HL-60/S4 (cell line): ENCODE measurements around the gene MED27.

Source experiments
- in situ Hi-C: fragments of 300-500 bp; cut with MboI; formaldehyde crosslinking; loops from 2 replicates; pipeline ENCODE4 v1.14.3; 2022; ENCODE audit warnings: low sequenced_read_pairs

Gene MED27

GRCh38 chr9:131976157-131977108, 103.2 kb downstream of the MED27 start:
- in situ Hi-C loops, result no loop called here

DNA sequence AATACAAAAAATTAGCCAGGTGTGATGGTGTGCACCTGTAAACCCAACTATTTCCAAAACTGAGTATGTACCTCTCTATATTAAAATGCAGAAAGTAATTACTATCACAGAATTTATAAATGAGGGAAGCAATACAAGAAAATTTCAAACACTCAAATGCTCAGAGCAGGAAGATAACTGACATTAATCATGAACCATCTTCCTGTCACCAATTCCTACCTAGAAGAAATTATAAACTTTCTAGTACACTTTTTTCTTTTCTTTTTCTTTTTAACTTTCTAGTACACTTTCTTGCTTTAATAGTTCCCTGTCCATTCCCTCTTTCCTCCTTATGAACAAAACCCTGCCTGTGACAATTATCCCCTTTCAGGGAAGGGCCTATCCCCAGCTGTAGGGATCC, 106.8 kb downstream of the MED27 start:
- in situ Hi-C loops, result no loop called here

DNA sequence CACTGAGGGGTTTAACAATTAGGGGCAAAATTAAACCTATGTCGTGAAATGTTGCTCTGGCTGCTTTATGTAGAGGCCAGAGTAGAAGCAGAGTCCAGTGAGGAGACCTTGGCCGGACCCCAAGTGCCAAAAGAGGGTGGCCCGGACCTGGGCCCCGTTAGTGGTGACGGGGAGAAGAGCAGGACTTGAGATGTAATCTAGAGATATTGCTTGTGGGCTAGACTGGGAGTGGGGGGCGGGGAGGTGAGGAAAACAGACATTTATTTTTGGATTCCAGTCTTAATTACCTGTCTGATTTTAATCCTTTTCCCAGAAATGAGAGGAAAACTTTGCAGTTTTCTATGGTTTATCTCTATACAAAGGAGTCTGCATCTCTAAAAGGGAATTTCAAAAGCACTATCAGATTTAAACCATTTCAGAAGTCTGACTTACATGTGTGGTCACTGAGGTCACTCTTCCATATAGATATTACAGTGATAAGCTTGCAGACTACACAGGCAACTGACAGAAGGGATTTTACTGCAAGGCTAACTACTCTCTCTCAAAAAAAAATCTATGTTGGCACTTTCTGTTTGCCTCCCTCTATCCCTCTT, 108.1 kb downstream of the MED27 start:
- in situ Hi-C loops, result no loop called here

DNA sequence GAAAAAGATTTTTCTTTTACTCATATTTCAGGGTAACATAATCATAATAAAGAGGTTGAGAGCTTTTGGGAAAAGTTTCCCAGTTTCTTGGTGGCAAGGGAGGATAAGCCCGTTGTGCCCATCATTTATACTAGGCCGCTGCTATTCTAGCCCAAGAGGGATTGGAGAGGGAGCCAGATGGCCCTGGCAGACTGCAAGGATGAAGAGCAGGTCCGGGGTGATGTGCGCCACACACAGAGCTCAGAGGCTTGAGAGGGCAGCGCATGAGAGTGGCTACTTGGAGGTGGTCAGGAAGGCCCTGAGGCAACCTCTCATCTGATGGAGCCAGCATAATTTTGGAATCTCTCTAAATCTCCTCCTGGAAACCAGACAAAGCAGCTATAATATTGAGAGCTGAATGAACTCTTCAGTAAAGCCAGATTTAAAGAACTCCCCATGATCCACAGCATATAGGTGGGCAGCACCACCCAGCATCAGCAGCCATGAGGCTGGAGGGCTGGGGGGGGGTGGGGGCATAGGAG, 110.1 kb downstream of the MED27 start:
- in situ Hi-C loops, result no loop called here

- in situ Hi-C loops, result no loop called here
Measured at GRCh38 chr9:131968632-131969031, 111.0 kb downstream of the MED27 start.

DNA sequence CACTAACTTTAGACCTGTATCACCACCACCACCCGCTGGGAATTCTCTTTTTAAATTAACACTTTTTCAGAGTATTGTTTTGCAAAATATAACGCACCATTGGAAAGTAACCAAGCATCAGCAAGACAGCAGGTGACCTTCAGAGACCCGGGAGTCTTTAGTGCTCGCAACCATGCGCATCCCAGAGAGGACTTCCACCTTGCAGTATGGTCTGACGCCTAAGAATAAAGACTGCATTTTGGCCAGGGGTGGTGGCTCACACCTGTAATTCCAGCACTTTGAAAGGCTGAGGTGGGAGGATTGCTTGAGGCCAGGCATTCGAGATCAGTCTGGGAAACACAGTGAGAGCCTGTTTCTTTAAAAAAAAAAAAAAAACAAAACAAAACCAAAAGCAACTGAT, 113.8 kb downstream of the MED27 start:
- in situ Hi-C loops, result no loop called here

GRCh38 chr9:131965103-131965502, 114.6 kb downstream of the MED27 start:
- in situ Hi-C loops, result no loop called here

DNA sequence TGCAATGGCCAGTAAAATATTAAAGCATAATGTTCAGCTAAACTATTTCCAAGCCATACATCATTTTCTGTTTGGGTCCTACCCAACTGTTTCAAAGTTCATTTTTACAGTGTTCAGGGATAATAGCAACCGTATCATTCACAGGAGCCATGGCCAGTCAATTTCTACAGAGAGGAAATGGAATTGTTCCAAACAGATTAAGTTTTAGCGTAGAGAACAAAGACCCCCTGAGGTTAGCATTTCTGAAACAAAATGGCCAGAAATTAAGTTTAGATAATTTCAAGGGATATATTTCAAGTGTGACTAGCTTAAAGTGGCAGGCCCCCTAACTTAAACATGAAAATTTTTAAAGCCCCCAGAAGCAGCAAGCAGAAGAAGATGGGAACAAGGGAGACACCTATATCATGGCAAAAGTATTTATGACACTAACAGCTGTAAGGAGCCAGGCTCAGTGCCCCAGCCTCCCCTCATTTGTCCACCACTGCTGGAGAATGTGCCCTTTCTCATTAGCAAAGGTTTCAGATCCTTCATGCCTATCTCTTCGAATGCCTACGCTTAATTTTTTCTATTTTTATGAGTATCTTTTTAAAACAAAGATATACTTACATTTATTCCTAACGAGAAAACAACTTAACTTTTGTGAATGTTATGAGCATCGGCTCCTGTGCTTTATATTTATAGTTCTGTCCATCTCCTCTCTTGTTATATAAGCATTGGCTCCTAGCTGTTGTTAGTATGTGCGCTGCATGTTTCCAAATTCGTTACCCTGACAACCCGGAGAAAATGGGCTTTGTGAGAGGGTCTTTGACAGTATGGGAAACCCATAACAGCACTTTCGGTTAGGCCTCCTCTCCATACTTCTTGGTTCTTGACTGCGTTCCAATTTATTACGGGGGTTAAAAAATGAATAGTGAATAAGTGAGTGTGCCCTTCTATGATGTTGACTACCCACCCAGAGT, 116.3 kb downstream of the MED27 start:
- in situ Hi-C loops, result no loop called here

GRCh38 chr9:131961496-131961880, 118.2 kb downstream of the MED27 start:
- in situ Hi-C loops, result no loop called here

DNA sequence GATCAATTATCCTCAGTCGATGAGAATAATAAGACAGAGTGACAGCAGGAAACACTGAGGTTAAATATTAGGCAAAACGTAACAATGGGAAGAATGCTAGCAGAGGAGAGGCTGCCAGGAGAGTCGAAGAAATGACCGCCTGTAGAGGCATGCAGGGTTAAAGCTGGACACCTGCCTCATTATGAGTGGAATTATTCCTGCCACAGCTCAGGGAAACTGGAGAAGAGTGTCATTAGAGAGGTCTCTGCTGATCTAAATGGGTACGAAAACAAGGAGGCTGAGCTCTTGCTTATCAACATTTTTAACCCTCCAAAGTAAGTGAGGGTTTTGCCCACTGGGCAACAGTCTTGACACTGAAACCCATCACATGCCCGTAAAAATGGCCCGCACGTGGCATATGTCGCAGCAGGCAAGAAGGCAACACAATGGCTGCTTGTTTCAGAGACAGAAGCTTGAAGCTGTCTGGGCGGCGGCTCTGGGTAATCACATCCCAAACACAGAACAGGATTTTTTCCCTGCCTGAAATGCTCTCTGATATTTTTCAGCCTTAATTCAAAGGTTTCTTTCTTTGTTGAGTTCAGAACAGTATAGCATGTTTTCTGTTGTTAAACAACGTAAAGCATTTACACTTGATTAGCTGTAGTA, 118.7 kb downstream of the MED27 start:
- in situ Hi-C loops, result no loop called here

DNA sequence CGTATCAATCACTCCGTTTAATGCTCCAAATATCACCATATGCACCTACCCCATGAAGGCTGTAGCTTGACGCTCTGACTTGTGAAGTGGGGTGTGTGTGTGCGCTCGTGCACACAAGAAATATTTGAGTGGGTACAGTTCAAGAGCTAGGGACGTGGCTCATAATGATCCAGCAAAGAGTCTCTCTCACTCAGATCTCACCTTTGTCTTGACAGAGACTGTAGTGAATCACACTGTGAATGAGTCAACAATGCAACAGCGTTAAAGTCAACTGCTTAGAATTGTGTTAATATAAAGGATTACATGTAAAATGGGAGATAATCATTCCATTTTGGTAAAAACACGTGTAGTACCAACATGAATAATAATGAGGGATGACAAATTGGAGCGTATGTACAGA, 119.4 kb downstream of the MED27 start:
- in situ Hi-C loops, result no loop called here

- in situ Hi-C loops, result no loop called here
Measured at GRCh38 chr9:131959887-131960286, 119.8 kb downstream of the MED27 start.

- in situ Hi-C loops, result no loop called here
Measured at GRCh38 chr9:131959056-131959455, 120.6 kb downstream of the MED27 start.

DNA sequence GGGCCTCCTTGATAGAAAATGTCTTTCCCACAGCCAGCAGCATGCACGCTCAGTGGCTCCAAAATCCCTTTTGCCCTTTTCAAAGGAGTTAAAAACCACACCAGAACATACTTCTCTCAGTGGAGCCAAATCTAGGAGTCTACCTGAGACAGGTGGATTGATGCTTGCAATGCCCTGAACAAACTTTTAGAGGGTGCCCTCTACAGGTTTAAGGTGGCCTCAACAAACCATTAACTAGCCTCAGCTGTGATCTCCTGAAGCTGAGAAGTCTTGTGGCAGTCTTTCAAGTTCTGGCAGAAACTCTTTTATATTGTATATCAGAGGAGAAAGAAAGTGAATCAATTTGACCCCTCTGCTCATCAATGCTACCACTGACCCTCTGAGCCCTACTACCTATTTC, 125.4 kb downstream of the MED27 start:
- in situ Hi-C loops, result no loop called here

GRCh38 chr9:131951905-131952304, 127.8 kb downstream of the MED27 start:
- in situ Hi-C loops, result no loop called here

DNA sequence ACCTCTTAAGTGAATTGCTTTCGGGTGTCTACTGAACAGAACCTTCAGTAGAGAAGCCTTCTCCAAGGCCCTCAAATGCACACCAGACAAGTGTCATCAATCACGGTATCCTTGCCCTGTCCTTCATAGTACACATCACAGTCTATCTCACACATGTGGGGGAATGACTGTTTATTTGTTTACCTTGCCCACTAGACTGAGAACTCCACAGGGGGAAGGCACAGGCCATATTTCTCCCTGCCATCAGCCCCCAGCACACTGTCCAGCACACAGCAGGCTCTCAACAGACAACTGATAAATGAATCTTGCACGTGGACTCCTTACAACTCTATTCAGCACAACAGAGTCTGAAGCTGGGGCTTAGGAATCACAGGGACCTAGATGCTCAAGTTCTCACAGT, 128.5 kb downstream of the MED27 start:
- in situ Hi-C loops, result no loop called here

- in situ Hi-C loops, result no loop called here
Measured at GRCh38 chr9:131950487-131950886, 129.2 kb downstream of the MED27 start.

DNA sequence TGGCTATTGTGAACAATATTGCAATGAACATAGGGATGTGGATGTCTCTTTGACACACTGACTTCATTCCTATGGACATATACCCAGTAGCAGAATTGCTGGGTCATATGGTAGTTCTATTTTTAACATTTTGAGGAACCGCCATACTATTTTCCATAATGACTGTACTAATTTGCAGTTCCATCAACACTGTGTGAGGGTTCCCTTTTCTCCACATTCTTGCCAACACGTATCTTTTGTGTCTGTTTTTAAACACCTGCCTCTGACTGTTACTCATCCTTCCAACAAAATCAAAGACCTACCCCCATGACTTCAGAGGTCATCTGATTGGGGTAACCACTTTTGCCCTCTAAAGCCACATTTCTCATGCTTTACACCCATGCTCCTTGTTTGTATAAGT, 133.5 kb downstream of the MED27 start:
- in situ Hi-C loops, result no loop called here

DNA sequence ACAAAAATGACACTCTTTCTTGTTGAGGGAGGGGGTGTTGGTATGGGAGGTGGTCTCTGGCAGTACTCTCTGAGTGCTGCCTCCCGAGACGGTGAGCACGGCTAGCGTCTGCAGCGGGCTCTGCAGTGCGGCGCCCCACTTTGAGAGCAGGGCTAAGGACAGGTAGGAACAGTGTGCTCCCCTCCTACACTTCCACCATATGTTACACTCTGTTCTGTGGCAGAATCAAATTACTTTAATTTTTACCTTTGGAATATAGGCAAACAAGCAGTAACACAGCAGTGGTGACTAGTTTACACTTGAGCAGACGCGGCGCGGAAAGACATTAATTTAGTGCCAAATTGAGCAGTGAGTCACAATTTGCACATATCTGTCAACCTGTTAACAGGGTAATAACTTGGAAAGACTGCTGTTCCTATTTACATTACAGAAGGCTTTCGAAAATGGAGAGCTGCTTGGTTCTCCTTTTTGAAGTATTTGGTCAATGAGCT, 136.3 kb downstream of the MED27 start:
- in situ Hi-C loops, result no loop called here

DNA sequence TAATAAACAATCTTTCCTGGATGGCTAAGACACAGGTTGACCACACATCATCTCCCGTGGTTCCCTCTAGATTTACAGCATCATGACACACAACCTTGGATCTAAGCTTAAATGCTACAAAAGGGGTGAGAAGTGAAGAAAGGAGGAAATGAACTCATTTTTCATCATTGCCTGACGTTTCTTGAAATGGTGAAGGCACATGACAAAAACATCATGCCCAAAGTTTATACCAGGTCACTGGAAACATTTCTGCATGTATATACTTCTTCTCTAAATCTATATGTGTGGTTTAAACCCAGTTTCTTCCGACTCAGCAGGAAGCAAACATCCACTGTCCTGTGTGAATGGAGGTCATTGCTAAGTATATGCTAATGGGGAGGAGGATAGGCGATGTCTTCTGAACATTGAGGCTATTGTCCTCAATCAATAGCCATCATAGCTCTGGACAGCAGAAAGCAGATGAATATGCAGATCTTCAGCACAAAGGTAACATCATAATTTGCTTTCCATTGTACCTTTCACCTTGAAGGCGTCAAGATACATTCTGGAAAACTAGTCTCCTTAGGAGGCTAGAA, 137.4 kb downstream of the MED27 start:
- in situ Hi-C loops, result no loop called here
